HG03095 (cell line): Measurements from ENCODE around the gene NRP1.

Source experiments
- ATAC-seq: cut with Tn5 transposase; IDR thresholded peaks from one replicate; pipeline ENCODE4 v1.9.1; 2021; ENCODE audit warnings: moderate library complexity; ENCODE audit not compliant: unreplicated experiment

NRP1 gene

DNA sequence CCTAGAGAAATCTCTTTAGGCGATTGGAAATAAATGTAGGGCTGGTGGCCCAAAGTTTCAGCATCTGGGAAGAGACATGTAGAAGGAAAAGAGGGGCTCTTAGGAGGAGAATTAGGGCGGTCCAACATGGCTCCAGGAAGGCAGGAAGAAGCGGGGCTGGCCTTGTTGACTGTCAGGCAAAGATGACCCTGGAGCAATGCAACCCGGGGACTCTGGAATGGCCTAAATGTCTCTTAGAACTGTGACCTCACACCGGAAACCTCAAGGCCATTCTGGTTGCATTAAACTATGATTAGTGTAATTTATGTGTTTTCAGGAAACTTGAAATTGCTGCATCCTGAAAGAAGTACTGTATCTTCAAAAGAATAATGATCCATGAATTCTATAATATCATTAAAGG is 66.8 kb downstream of the NRP1 start:
- ATAC-seq = no peak

DNA sequence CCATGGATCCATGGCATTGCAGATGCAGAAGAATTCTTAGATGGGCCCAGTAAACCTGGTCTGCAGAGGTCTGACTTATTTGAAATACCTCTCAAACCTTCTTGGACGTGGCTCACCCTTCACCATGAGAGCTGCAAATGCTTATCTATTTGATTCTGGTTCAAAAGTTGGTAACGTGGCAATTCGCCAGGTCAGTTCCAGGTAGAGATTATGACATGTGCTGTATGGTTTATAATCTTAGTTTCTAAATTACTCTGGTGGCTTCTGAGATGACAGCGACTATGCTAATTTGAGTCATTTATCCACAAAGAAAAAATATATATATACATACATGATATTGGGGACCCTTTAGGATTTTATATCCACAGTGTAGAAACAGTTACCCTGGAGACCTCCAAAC is 68.8 kb downstream of the NRP1 start:
- ATAC-seq = no peak

DNA sequence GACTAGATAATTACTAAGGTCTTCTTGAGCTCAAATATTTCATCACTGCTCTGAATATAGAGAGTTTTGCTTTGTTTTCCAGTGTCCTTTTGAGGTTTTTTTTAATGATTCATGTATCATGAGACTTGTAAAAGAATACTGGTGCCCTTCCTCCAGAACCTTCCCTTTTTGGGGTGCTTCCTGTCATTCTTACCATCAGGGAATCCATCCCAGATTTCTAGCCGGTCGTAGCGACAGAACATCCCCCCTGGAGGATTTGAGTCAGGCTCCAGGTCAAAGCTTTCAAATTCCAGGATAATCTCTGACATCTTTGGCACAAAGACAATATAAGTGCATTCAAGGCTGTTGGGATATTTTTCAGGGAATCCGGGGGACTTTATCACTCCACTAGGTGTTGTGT is 71.0 kb downstream of the NRP1 start:
- no peak for ATAC-seq

DNA sequence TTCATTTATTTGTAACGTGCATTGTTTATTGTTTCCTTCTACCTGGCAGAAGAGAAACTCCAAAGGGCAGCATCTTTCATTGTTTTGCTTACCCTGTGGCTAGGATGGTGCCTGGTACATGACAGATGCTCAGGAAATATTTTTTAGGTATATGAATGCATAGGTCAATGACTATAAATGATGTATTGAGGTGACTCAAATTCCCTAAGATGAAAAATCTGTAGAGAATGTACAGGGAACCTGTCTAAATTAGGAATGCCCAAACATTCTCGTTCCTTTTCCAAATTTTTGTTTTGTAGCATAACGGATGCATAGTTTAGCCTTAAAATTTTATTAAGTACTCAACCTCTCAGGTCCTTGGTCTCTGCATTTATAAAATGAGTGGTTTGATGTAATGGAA is 71.6 kb downstream of the NRP1 start:
- ATAC-seq = no peak

DNA sequence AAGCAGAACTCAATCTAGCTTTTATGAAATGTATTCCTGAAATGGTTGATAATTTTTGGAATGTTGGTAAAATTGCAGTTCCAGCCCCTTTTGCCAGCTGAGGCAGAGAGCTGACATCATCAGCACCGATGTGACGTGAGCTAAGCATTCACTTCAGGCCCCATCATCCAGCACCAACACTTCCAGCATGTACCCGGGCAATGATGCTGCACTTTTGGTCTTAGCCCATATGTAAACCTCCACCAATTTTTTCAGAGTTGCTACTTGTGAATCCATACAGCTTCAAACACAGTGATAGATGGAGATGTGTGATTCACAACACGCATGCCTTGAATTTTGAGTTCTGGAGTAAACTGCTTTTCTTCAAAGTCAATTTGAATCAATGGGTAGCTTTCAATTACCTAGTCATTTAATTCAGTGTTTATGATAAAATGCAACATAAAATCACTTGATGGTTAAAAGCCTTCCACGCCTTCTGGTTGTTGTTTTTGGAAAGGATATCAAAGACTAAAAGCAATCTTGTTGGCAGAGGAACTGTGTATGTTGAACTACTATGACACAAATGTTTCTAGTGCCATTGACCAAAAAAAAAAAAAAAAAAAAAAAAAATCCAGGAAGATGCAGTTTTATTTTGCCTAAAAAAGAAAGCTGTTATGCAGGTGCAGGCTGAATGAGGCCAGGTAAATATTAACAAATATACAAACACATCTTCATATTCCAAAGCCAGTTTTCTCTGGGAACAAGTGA is 73.9 kb downstream of the NRP1 start:
- no peak for ATAC-seq

DNA sequence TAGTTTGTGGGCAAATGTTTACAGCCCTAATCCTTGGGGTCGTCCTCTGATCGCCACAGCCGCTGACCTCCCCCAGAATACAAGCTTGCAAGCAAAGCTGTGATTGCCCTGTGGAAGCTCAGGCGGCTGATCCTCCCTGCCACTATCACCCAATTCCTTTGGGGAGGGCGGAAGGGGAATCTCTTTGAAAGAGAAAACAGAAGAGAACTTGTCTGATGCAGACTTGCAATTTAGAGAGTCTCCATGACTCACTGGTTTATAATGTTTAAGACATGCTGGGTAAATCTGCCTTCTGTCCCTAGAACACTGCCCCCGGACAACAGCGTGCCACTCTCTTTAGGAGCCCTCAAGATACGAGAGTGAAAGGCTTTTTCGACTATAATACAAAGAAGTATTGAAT is 75.5 kb downstream of the NRP1 start:
- no peak for ATAC-seq

DNA sequence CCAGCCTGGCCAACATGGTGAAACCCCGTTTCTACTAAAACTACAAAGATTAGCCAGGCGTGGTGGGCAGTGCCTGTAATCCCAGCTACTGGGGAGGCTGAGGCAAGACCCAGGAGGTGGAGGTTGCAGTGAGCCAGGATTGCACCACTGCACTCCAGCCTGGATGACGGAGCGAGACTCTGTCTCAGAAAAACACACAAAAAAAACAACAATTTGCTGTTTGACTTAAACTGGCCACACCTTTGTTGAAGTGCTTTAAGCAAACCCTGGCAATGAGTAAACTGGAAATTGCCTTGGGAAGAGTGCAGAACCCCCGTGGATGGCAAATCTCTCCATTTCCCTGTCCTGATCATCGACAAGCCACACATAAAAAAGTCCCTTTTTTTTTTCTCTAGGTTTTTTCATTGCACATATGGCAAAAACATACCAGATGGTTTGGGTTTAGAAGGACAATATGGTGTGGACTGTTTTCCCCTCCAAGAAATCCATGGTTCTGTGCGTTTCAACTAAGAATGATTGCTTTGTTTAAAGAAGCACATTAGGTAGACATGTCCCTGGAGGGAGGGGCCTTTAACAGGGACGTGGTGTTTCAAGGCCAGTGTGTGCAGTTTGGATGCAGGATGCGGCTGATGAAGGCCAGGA is 76.9 kb downstream of the NRP1 start:
- no peak for ATAC-seq

DNA sequence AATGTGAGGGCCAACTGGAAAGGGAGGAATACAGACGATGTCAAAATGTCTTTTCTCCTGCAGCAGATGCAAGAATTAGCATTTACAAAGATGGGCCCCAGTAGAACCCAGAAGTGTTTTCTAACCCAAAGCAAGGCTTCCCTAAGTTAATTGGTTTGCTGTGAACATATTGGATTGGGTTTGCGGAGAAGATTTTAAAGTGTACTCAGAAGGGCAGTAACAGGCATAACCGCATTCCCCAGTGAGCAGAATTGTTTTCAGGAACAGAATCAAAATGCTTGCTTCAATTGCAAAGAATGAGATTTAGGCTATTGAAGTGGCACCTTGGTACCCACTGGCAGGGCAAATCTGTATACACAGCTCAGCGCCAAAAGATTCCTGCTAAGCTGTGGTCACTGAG is 78.0 kb downstream of the NRP1 start:
- no peak for ATAC-seq

DNA sequence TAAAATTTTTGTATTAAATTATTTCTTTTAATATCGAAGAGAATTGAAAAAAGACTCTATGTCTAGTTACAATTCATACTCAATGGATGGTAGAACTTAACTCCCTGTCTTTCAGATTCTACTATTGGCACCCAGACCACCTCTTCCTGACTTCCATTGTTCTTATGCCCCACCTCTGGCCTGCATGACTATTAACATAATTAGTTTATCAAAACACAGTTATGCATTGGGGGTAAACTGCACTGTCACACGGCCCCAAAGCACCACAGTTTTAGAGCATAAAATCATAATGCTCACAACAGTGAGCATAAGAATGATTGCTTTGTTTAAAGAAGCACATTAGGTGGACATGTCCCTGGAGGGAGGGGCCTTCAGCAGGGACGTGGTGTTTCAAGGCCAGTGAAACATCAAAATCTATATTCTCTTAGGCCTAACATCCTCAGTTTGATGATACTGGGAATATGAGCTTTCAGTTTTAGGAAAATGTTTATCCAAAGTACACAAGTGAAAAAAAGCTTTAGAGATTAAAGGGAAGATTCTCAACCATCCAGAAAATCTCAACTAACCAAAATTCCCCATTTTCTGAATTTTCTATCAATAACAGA is 79.8 kb downstream of the NRP1 start:
- no peak for ATAC-seq

DNA sequence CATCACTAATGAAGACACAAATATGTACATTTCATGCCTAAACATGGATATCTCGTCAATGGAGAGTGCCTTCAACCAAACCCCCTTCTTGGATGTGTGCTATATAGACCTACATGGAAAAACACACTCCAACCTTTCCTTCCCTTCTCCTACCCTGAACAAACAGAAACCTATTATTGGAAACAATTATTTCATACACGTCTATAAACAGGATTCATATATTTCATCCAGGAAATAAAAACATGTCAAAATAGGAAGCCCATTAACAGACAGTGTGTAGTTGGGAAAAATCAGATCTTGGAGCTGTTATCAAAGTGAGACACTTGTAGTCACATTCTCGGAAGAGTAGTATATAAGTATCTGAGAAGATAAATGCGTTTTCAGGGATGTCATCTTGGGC is 81.1 kb downstream of the NRP1 start:
- no peak for ATAC-seq

DNA sequence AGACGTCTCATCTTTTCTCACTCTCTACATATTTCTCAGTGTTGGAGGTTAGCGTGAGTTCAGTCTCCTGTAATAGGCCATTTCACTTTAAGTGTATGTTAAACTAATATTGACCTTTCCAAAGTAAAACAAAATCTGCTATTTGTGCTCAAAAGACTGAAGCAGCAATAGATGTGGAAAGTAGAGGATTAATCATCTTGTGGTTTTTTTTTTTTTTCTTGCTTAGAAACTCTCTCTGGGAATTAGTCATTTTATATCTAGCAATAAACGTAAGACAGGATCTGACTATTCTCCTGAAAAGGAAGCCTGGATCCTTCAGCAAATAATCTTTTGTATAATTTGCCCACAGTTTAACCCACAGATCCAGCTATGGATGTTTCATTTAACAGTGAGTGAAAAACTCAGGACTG is 81.7 kb downstream of the NRP1 start:
- no peak for ATAC-seq

DNA sequence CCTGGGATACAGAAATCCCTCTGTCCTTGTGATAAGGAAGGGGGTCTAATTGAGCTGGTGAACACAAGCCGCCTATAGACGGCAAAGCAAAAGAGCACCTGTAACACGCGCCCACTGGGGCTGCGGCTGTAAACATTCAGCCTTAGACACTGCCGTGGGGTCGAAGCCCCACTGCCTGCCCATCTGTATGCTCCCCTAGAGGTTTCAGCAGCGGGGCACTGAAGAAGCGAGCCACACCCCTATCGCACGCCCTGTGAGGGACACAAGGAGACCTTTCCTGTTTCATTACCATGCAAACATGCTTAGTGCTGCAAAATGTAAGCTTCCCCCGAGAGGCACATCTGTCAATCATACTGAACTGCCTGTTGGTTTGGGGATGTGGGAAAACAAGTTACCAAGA is 82.1 kb downstream of the NRP1 start:
- no peak for ATAC-seq

DNA sequence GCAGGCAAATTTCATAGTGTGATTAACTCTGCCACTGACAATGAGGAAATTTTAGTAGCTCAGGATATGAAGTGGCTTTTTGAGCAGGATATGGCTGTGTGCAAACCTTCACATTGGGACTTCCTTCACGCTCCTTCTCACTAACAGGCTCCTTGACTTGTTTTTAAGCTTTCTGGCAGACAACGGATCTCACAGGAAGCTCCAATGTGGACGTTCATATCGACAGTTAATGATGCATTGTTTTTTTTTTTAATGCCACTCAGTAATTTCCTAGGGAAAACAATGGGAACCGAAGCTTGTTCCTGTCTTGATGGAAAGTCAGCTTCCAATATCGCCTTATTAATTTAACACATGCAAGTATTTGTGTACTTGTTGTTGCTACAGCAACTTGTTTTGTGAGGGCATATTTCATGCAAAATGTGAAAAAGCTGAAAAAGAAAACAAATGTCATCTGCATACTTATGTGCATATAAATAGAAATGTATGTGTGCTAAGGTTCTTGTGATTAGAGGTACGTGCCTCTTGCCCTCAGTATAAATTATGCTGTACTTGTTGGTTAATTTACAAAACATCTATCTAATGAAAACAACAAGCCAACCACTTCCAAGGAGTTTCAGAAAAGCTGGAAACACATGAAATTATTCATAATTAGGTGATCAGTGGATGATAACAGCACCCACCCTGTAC is 84.7 kb downstream of the NRP1 start:
- ATAC-seq = no peak

DNA sequence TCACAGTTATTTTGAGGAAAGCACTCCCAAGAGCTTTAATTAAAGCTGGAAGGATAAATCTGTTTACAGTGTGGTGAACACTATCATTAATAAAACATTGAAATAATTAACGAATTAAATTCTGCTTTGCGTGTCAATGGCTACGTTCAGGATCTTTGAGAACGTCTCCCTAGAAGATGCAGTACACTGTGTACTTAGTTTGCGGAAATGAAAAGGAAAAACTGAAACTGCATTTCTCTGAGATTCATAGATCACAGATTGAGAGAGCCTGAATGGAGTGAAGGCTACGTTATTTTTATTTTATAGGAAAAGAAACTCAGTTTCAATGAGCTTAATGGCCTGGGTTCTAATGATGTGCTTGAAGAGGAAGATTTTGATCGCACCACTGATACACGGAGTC is 85.3 kb downstream of the NRP1 start:
- no peak for ATAC-seq

DNA sequence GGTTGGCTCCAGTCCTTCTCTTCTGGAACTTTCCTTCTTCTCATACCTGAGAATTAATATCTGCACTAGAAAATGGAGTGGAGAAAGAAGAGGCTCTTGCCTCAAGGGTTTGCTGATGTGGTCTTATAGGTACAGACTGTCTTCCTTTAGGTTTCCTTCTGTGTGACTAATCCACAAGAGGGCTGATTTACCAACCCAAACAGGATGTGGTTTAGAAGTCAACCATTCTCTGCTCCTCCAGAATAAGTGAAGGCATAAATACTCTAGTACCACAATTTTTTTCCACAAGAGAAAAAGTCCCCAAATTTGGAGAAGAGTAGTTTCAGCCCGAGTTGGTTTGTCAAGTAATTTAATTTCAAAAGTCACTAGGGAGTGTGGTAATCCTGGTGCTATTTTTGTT is 85.8 kb downstream of the NRP1 start:
- ATAC-seq = no peak

DNA sequence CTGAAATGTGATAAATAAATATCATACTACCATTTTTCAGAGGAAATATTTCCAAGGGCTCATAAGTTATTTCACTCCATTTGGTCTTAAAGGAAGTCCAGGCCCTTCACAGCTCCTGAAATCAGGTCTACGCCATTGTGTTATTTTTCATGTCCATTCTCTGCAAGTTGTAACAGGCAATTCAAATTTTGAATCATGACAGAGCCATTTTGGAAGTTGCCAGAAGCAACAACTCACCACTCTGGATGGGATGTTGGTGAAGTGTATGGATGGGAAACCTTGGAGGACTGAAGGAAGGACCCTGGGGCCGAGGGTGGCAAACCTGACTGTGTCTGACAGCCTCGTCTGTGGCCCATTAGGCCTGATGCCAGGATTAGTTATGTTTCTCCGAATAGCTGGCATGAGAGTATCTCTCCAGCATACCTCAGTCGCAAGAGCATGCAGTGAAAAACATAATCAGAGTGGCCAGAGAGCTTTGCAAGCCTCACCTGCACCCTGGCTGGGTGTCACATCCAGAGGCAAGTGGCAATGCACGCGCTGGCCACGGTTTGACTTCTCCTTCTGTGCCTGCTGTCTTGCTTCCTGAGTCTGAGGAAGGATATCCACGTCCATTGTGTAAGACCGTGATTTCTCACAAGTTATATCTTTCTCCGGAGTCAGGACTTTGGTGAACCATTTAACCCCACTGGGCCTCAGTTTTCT is 87.1 kb downstream of the NRP1 start:
- ATAC-seq = no peak

DNA sequence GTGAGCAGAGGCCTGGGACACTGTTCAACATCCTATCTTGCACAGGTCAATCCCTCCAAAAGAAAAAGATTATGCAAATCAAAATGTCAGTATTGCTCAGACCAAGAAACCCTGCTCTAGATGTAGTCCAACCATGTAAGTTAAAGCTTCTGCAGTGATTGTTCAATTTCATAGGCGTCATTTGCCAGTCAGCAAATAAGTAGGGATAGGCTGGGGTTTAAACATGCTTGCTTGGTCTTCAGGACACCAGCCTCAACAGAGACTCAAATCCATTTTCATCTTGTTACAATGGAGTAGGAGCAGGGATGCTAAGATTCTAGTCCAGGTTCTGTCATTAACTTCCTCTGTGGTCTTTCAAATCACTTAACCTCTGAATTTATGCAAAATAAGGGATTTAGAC is 89.1 kb downstream of the NRP1 start:
- ATAC-seq = no peak

DNA sequence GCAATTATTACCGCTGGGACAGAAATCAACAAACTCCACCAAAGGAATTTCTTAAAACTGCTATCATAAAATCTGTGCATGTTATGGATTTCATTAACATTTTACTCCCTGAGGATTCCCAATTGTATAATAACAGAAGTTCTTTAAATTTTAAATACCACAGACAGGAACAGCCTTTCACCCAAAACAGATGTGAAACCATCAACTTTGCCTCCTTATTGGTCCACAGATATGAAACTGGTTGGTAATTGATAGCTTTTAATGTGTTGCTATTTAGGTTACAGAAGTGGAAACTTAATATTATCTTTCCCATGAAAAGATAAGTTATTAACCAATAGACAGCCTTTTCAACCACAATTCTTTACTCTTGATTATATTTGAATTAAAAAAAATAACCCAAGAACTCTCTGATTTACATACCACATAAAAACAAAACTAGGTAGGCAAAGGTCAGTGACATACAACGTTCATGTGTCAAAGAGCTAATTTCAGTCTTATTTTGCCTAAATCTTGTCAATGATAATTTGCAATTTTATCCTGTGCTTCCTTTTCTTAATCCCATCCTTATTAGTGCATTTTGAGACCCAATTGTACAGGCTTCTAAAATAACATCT is 90.0 kb downstream of the NRP1 start:
- ATAC-seq = no peak

DNA sequence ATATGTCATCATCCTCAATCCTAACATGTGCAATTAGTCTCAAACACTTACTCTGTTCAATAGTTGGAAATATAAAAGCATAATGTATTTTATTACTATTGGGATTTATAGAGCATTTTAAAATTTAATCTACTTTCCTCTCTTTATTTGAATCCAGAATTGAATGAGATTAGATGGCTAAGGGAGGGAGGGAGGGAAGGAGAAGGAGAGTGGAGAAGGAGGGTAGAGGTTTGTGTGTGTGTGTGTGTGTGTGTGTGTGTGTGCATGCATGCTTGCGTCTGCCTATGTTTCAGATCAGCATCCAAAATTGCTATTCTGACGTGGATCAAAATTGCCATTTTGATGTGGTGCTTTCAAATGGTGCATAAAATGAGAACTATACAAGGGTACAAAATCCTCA is 90.8 kb downstream of the NRP1 start:
- no peak for ATAC-seq

DNA sequence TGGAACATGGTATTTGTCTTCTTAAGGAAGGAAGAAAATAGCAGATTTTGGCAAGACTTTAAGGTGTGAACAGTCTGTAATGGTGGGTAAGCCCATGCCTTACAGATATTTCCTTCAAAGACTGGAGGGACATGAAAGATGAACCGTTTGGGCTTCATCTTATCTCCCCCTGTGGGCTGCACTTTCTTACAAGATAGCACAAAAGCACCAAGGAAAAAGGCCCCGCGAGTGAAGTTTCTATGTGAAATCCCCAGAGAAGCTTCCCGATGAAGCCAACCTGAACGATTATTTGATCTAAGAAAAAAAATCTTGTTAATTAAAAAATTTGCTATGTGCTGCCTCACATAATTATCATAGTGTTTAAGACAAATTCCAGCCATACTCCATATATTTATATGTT is 91.5 kb downstream of the NRP1 start:
- no peak for ATAC-seq

DNA sequence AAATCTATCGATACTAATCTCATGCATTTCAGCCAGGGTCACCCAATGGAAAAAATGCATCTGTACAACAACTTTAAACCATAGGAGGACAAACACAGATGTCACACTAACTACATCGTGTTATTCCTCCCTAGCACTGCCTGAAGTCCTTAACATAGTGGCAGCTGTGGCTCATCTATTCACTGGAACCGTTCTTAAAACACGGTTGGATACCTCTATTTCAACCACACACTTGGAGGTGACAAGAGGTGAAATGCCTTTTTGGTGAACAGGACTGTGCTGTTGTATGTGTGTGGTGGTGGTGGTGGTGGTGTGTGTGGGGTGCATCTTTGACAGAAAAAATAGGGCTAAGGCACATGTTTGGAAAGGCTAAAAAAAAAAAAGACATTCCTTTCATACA is 93.1 kb downstream of the NRP1 start:
- no peak for ATAC-seq
